HepG2 (cell line): ENCODE measurements around the gene SASH1. TPM values are rescaled to one million over a fixed set of nuclear protein-coding genes. Genes with fewer than 3 reads are reported as not detected.

ENCODE experiments used
- ATF7-NPFF ChIP-seq: sonication (generic); formaldehyde crosslinking; IDR thresholded peaks from 2 replicates; pipeline ENCODE4 v1.8.1; 2023; ENCODE audit warnings: mild to moderate bottlenecking, low read depth, missing genetic modification reagents, moderate library complexity
- HNF4G ChIP-seq, 2 experiments: sonication (generic) in 1 of 2; formaldehyde crosslinking in 1 of 2; IDR thresholded peaks; 2 replicates each; pipeline versions ENCODE4 v1.4.0 to v1.6.1; 2011 to 2020; ENCODE audit warnings: borderline replicate concordance in 2 of 2, low read depth in 2 of 2, mild to moderate bottlenecking in 2 of 2, low read length in 1 of 2, missing genetic modification reagents in 1 of 2, moderate library complexity in 1 of 2
- HNRNPLL ChIP-seq: fragments of 200-400 bp; formaldehyde crosslinking; IDR thresholded peaks from 2 replicates; pipeline ENCODE4 v1.6.1; 2017; ENCODE audit warnings: mild to moderate bottlenecking, low read depth, low read length; ENCODE audit not compliant: poor library complexity, severe bottlenecking
- KAT2B ChIP-seq: fragments of 150-350 bp; IDR thresholded peaks from 2 replicates; pipeline ENCODE4 v1.6.1; 2014; ENCODE audit warnings: low read depth, low read length, borderline replicate concordance
- KLF9 ChIP-seq: IDR thresholded peaks from 2 replicates; pipeline ENCODE4 v1.6.1; 2016; ENCODE audit warnings: low read depth
- NFRKB ChIP-seq: fragments of 450-650 bp; IDR thresholded peaks from 2 replicates; pipeline ENCODE4 v1.6.1; 2017
- POGZ ChIP-seq: sonication (generic); formaldehyde crosslinking; IDR thresholded peaks from 2 replicates; pipeline ENCODE4 v1.4.0; 2020; ENCODE audit warnings: mild to moderate bottlenecking, missing genetic modification reagents
- TBX3 ChIP-seq: fragments of 450-650 bp; IDR thresholded peaks from 2 replicates; pipeline ENCODE4 v1.6.1; 2017; ENCODE audit warnings: antibody characterized with exemption, mild to moderate bottlenecking, inconsistent platforms, borderline replicate concordance
- TMF1 ChIP-seq: sonication (generic); formaldehyde crosslinking; IDR thresholded peaks from 2 replicates; pipeline ENCODE4 v1.8.1; 2022; ENCODE audit warnings: low read depth, missing genetic modification reagents
- YEATS2 ChIP-seq: sonication (generic); formaldehyde crosslinking; IDR thresholded peaks from 2 replicates; pipeline ENCODE4 v1.4.0; 2020; ENCODE audit warnings: missing genetic modification reagents, borderline replicate concordance
- ZBTB3 ChIP-seq: sonication (generic); formaldehyde crosslinking; IDR thresholded peaks from 2 replicates; pipeline ENCODE4 v1.4.0; 2020; ENCODE audit warnings: low read depth, mild to moderate bottlenecking, moderate library complexity, missing genetic modification reagents, borderline replicate concordance
- ZFP36L1 ChIP-seq: sonication (generic); formaldehyde crosslinking; IDR thresholded peaks from 2 replicates; pipeline ENCODE4 v1.8.0; 2022; ENCODE audit warnings: mild to moderate bottlenecking, missing genetic modification reagents, moderate library complexity
- ZNF274 ChIP-seq: sonication (generic); formaldehyde crosslinking; IDR thresholded peaks from 2 replicates; pipeline ENCODE4 v1.5.1; 2020; ENCODE audit warnings: mild to moderate bottlenecking, missing genetic modification reagents
- ZNF33B ChIP-seq: sonication (generic); formaldehyde crosslinking; IDR thresholded peaks from 2 replicates; pipeline ENCODE4 v1.5.1; 2020; ENCODE audit warnings: mild to moderate bottlenecking, missing genetic modification reagents
- ZNF34 ChIP-seq: sonication (generic); formaldehyde crosslinking; IDR thresholded peaks from 2 replicates; pipeline ENCODE4 v1.4.0; 2020; ENCODE audit warnings: mild to moderate bottlenecking, missing genetic modification reagents, borderline replicate concordance
- ZNF432 ChIP-seq: sonication (generic); formaldehyde crosslinking; IDR thresholded peaks from 2 replicates; pipeline ENCODE4 v1.5.0; 2020; ENCODE audit warnings: missing genetic modification reagents, mild to moderate bottlenecking, borderline replicate concordance
- polyA plus RNA-seq, 8 experiments: library from polyadenylated mRNA; depleted of rRNA in 3 of 8; stranded (reverse) in 7 of 8; unstranded in 1 of 8; fragments of >200 nt; fragmentation: Illumina TruSeq in 4 of 8; extraction: Trizol in 4 of 8; gene quantifications; 2 replicates each; pipeline versions ENCODE4 v1.2.1 to v1.2.3, GENCODE V29; 2011 to 2016; ENCODE audit warnings: low read depth in 4 of 8, missing spikeins in 1 of 8, mixed read lengths in 1 of 8; ENCODE audit not compliant: insufficient read depth in 1 of 8
- total RNA-seq, 5 experiments: library from RNA; depleted of rRNA; stranded (reverse); fragments of >200 nt; fragmentation: Illumina TruSeq; extraction: Trizol; gene quantifications; 2 replicates each; pipeline ENCODE4 v1.2.3, GENCODE V29; 2016; ENCODE audit warnings: low read depth in 1 of 5
- TF ChIP-seq, protein P1 (sequence below): fragments of 450-650 bp; IDR thresholded peaks from 2 replicates; pipeline ENCODE4 v1.6.1; 2017; ENCODE audit warnings: mild to moderate bottlenecking
- TF ChIP-seq, protein P2 (sequence below): sonication (generic); formaldehyde crosslinking; IDR thresholded peaks from 2 replicates; pipeline ENCODE4 v1.5.0; 2020; ENCODE audit warnings: mild to moderate bottlenecking, missing genetic modification reagents
- TF ChIP-seq, protein P3 (sequence below): sonication (generic); formaldehyde crosslinking; IDR thresholded peaks from 2 replicates; pipeline ENCODE4 v1.5.0; 2020; ENCODE audit warnings: missing genetic modification reagents
- TF ChIP-seq, protein P4 (sequence below): sonication (generic); formaldehyde crosslinking; IDR thresholded peaks from 2 replicates; pipeline ENCODE4 v1.4.0; 2020; ENCODE audit warnings: missing genetic modification reagents

SASH1 gene
- total and polyA plus RNA-seq, 2 of the 13 experiments (the other 11 are each of a cell fraction or from before 2014, with no cell fraction given), result 7.5 to 8.2 TPM

DNA sequence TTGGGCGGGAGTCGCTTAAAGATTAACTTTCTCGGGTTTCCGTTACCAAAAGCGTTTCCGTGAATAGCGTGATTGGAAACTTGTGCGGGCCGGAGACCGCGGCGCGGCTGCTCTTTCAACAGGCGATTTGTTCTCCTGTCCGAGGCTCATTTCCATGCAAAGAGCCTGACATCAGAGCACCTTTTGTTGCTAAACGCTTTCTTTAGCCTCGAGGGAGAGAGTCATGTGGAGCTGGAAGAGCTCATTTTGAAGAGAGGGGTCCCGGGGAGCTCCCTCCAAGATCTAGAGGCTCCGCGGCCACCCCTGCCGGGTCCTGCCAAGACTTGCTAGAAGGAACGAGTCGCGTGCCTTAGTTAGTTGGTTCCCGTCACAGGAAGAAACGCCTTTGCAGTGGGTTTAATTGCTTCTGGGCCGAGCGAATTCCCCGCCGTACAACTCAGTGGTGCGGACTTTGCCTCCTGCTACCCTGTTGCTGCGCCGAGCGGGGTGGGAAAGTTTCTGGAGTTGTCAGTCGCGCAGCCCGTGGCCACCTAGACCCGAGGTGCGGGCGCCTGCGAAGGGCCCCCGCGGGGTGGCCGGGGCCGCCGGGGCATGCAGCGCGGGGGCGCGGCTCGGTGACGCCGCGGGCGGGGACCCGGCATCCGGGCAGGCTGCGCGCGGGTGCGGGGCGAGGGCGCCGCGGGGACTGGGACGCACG, at the start of gene SASH1 (continued):
- TF ChIP-seq, protein P1, sequence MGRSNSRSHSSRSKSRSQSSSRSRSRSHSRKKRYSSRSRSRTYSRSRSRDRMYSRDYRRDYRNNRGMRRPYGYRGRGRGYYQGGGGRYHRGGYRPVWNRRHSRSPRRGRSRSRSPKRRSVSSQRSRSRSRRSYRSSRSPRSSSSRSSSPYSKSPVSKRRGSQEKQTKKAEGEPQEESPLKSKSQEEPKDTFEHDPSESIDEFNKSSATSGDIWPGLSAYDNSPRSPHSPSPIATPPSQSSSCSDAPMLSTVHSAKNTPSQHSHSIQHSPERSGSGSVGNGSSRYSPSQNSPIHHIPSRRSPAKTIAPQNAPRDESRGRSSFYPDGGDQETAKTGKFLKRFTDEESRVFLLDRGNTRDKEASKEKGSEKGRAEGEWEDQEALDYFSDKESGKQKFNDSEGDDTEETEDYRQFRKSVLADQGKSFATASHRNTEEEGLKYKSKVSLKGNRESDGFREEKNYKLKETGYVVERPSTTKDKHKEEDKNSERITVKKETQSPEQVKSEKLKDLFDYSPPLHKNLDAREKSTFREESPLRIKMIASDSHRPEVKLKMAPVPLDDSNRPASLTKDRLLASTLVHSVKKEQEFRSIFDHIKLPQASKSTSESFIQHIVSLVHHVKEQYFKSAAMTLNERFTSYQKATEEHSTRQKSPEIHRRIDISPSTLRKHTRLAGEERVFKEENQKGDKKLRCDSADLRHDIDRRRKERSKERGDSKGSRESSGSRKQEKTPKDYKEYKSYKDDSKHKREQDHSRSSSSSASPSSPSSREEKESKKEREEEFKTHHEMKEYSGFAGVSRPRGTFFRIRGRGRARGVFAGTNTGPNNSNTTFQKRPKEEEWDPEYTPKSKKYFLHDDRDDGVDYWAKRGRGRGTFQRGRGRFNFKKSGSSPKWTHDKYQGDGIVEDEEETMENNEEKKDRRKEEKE, result no peak
- TF ChIP-seq, protein P2, sequence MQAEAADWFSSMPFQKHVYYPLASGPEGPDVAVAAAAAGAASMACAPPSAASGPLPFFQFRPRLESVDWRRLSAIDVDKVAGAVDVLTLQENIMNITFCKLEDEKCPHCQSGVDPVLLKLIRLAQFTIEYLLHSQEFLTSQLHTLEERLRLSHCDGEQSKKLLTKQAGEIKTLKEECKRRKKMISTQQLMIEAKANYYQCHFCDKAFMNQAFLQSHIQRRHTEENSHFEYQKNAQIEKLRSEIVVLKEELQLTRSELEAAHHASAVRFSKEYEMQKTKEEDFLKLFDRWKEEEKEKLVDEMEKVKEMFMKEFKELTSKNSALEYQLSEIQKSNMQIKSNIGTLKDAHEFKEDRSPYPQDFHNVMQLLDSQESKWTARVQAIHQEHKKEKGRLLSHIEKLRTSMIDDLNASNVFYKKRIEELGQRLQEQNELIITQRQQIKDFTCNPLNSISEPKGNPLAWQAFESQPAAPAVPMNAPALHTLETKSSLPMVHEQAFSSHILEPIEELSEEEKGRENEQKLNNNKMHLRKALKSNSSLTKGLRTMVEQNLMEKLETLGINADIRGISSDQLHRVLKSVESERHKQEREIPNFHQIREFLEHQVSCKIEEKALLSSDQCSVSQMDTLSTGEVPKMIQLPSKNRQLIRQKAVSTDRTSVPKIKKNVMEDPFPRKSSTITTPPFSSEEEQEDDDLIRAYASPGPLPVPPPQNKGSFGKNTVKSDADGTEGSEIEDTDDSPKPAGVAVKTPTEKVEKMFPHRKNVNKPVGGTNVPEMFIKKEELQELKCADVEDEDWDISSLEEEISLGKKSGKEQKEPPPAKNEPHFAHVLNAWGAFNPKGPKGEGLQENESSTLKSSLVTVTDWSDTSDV, result peak; percentile 79
- no peak for TF ChIP-seq KAT2B
- no peak for TF ChIP-seq ZFP36L1 (CRISPR knock-in tag)
- peak; percentile 70; the same call in 1 of the 2 replicates for TF ChIP-seq YEATS2 (CRISPR knock-in tag)
- TF ChIP-seq POGZ (CRISPR knock-in tag), result peak; percentile 35
- no peak for TF ChIP-seq ZNF34 (CRISPR knock-in tag)
- TF ChIP-seq KLF9, result 0 out of 2 replicates have a peak, but pooled peaks have one; percentile 82
- TF ChIP-seq, protein P3, sequence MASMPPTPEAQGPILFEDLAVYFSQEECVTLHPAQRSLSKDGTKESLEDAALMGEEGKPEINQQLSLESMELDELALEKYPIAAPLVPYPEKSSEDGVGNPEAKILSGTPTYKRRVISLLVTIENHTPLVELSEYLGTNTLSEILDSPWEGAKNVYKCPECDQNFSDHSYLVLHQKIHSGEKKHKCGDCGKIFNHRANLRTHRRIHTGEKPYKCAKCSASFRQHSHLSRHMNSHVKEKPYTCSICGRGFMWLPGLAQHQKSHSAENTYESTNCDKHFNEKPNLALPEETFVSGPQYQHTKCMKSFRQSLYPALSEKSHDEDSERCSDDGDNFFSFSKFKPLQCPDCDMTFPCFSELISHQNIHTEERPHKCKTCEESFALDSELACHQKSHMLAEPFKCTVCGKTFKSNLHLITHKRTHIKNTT (CRISPR knock-in tag), result no peak
- TF ChIP-seq ZNF274 (CRISPR knock-in tag), result peak; percentile 95
- TF ChIP-seq ATF7-NPFF (CRISPR knock-in tag), result peak; percentile 45; the same call in 1 of the 2 replicates
- TF ChIP-seq, protein P4, sequence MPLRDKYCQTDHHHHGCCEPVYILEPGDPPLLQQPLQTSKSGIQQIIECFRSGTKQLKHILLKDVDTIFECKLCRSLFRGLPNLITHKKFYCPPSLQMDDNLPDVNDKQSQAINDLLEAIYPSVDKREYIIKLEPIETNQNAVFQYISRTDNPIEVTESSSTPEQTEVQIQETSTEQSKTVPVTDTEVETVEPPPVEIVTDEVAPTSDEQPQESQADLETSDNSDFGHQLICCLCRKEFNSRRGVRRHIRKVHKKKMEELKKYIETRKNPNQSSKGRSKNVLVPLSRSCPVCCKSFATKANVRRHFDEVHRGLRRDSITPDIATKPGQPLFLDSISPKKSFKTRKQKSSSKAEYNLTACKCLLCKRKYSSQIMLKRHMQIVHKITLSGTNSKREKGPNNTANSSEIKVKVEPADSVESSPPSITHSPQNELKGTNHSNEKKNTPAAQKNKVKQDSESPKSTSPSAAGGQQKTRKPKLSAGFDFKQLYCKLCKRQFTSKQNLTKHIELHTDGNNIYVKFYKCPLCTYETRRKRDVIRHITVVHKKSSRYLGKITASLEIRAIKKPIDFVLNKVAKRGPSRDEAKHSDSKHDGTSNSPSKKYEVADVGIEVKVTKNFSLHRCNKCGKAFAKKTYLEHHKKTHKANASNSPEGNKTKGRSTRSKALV (CRISPR knock-in tag), result peak; percentile 85
- TF ChIP-seq ZBTB3, result no peak
- TF ChIP-seq TBX3, result 0 out of 2 replicates have a peak, but pooled peaks have one; percentile 48
- no peak for TF ChIP-seq ZNF432 (CRISPR knock-in tag)
- TF ChIP-seq TMF1 (CRISPR knock-in tag), result no peak
- peak; percentile 73 for TF ChIP-seq HNF4G (IDR thresholded peaks at IDR 0.05; ENCODE audit: borderline replicate concordance, low read depth, low read length)
- TF ChIP-seq HNF4G (CRISPR knock-in tag; IDR thresholded peaks at IDR 0.05; ENCODE audit: borderline replicate concordance, low read depth), result no peak
- no peak; the same call in 1 of the 2 replicates for TF ChIP-seq ZNF33B (CRISPR knock-in tag)
- TF ChIP-seq HNRNPLL, result peak; percentile 97
- no peak for TF ChIP-seq NFRKB
